Tibial nerve (tissue), 4 donors: ENCODE measurements around the gene HHLA2. TPM values are rescaled to one million over a fixed set of nuclear protein-coding genes. Genes with fewer than 3 reads are reported as not detected.

Source experiments
- DNase-seq, 2 donors: peaks; one replicate each; pipeline ENCODE4 v3.0.0-alpha.2; 2019; ENCODE audit warnings: low spot score in 2 of 2
- H3K27ac ChIP-seq, 4 donors: fragments of 200-600 bp; sonication (generic) in 3 of 4; one replicate each; pipeline ENCODE4 v1.5.1; 2017 to 2019; ENCODE audit warnings: mild to moderate bottlenecking in 1 of 4
- H3K27me3 ChIP-seq, 2 donors: fragments of 200-600 bp; sonication (generic) in 1 of 2; one replicate each; pipeline versions ENCODE4 v1.5.1 to v1.6.0; 2017 to 2019
- H3K36me3 ChIP-seq, 3 donors: fragments of 200-600 bp; sonication (generic); one replicate each; pipeline ENCODE4 v1.5.1; 2018 to 2019
- H3K4me1 ChIP-seq, 4 donors: fragments of 200-600 bp; sonication (generic) in 3 of 4; one replicate each; pipeline ENCODE4 v1.5.1; 2017 to 2019
- H3K4me3 ChIP-seq, 4 donors: fragments of 200-600 bp; sonication (generic) in 3 of 4; one replicate each; pipeline ENCODE4 v1.5.1; 2017 to 2019; ENCODE audit warnings: mild to moderate bottlenecking in 1 of 4, moderate library complexity in 1 of 4
- H3K9me3 ChIP-seq, 4 donors: fragments of 200-600 bp; sonication (generic) in 3 of 4; one replicate each; pipeline ENCODE4 v1.5.1; 2017 to 2019
- CTCF ChIP-seq, 5 experiments: fragments of 200-600 bp in 3 of 5; fragments of 450-650 bp in 2 of 5; sonication (generic) in 3 of 5; IDR thresholded peaks; one replicate each; pipeline ENCODE4 v1.5.1; 2016 to 2019; ENCODE audit warnings: antibody characterized with exemption in 5 of 5, mild to moderate bottlenecking in 3 of 5, moderate library complexity in 2 of 5
- EP300 ChIP-seq, 2 donors: sonication (generic); formaldehyde crosslinking; IDR thresholded peaks; one replicate each; pipeline ENCODE4 v1.6.1; 2017; ENCODE audit warnings: antibody characterized with exemption in 2 of 2, mild to moderate bottlenecking in 1 of 2
- POLR2A ChIP-seq, 2 donors: fragments of 450-650 bp; IDR thresholded peaks; one replicate each; pipeline ENCODE4 v1.6.1; 2017; ENCODE audit warnings: antibody characterized with exemption in 2 of 2, mild to moderate bottlenecking in 2 of 2, moderate library complexity in 2 of 2
- WGBS, 2 donors: methylation state at CpG; one replicate each; pipeline ENCODE4 v1.1.5; 2018; 5-methylcytosine and 5-hydroxymethylcytosine counted together
- total RNA-seq, 4 donors: library from RNA; depleted of rRNA; stranded (reverse); fragments of >200 nt; gene quantifications; one replicate each; pipeline ENCODE4 v1.1.0, GENCODE V29; 2016

The HHLA2 gene
- total RNA-seq, 4 donors from 2014 or later, result 0.21 to 6.1 TPM; not detected in 2

GRCh38 chr3:108315767-108316301 is 19.5 kb downstream of the HHLA2 start:
- H3K4me3 ChIP-seq, result no peak overlapping the region

GRCh38 chr3:108319428-108320082 is 23.2 kb downstream of the HHLA2 start:
- Histone ChIP-seq H3K36me3 (no peaks in the 10 kb centered on the region), H3K27ac (no peak overlapping the region), H3K4me1 (no peaks in the 10 kb centered on the region), H3K27me3 (no peaks in the 10 kb centered on the region), H3K9me3 (no peaks in the 10 kb centered on the region), H3K4me3 (no peak overlapping the region)
- no peak for DNase-seq
- 76 to 78% methylated on average over 6 of the region's 6 CpGs for WGBS, 2 donors
- TF ChIP-seq EP300 (IDR thresholded peaks at IDR 0.05) (no peak), POLR2A (IDR thresholded peaks at IDR 0.05) (no peak), CTCF (IDR thresholded peaks at IDR 0.05) (no peak)

More at GRCh38 chr3:108315767-108316301, 19.5 kb downstream of the HHLA2 start:
- no peaks in the 10 kb centered on the region for H3K36me3 ChIP-seq
- H3K27me3 ChIP-seq, result no peaks in the 10 kb centered on the region
- H3K27ac ChIP-seq, result no peak overlapping the region
- no peak for TF ChIP-seq POLR2A (IDR thresholded peaks at IDR 0.05)
- TF ChIP-seq EP300 (IDR thresholded peaks at IDR 0.05), result no peak
- TF ChIP-seq CTCF (IDR thresholded peaks at IDR 0.05), result no peak
- WGBS, 2 donors, result 86 to 89% methylated on average over 2 of the region's 2 CpGs
- no peaks in the 10 kb centered on the region for H3K4me1 ChIP-seq
- no peaks in the 10 kb centered on the region for H3K9me3 ChIP-seq
- DNase-seq, result no peak

- no peaks in the 10 kb centered on the region for H3K36me3 ChIP-seq
- no peak for DNase-seq
- TF ChIP-seq EP300 (IDR thresholded peaks at IDR 0.05) (no peak), CTCF (IDR thresholded peaks at IDR 0.05) (no peak), POLR2A (IDR thresholded peaks at IDR 0.05) (no peak)
- no peak overlapping the region for H3K4me3 ChIP-seq
- 76 to 88% methylated on average over 6 of the region's 6 CpGs for WGBS, 2 donors
- H3K9me3 ChIP-seq, result no peaks in the 10 kb centered on the region
- no peaks in the 10 kb centered on the region for H3K27me3 ChIP-seq
- no peak overlapping the region for H3K27ac ChIP-seq
- H3K4me1 ChIP-seq, result no peaks in the 10 kb centered on the region
Observed at GRCh38 chr3:108320746-108321350, 24.5 kb downstream of the HHLA2 start.

- no peak for DNase-seq
- TF ChIP-seq CTCF (IDR thresholded peaks at IDR 0.05), result no peak
- no peak for TF ChIP-seq EP300 (IDR thresholded peaks at IDR 0.05)
- no peak for TF ChIP-seq POLR2A (IDR thresholded peaks at IDR 0.05)
- Histone ChIP-seq H3K4me1 (no peaks in the 10 kb centered on the region), H3K4me3 (no peak overlapping the region), H3K27ac (no peak overlapping the region), H3K27me3 (no peaks in the 10 kb centered on the region), H3K36me3 (no peaks in the 10 kb centered on the region), H3K9me3 (no peaks in the 10 kb centered on the region)
- 75 to 78% methylated on average over 4 of the region's 4 CpGs for WGBS, 2 donors
Observed at GRCh38 chr3:108322352-108322751, 26.0 kb downstream of the HHLA2 start.

GRCh38 chr3:108324177-108324576 is 27.8 kb downstream of the HHLA2 start:
- no peaks in the 10 kb centered on the region for H3K36me3 ChIP-seq
- no peak for DNase-seq
- TF ChIP-seq CTCF (IDR thresholded peaks at IDR 0.05) (no peak), POLR2A (IDR thresholded peaks at IDR 0.05) (no peak), EP300 (IDR thresholded peaks at IDR 0.05) (no peak)
- H3K4me1 ChIP-seq, result no peaks in the 10 kb centered on the region
- WGBS, 2 donors, result 71 to 80% methylated on average over 1 of the region's 1 CpG
- H3K27me3 ChIP-seq, result no peaks in the 10 kb centered on the region
- no peak overlapping the region for H3K4me3 ChIP-seq
- no peaks in the 10 kb centered on the region for H3K9me3 ChIP-seq
- H3K27ac ChIP-seq, result no peak overlapping the region
